Immature natural killer cell (primary cell): Measurements from ENCODE around the gene CRABP2. TPM values are rescaled to one million over a fixed set of nuclear protein-coding genes. Genes with fewer than 3 reads are reported as not detected.

Experiments
- DNase-seq, 3 donors: peaks; one replicate each; pipeline ENCODE4 v3.0.0; 2022; ENCODE audit warnings: mixed read lengths in 1 of 3
- H3K27ac Mint-ChIP-seq, 6 donors: one replicate each; pipeline ENCODE4 v1.8.0; 2020; ENCODE audit warnings: mixed read lengths in 6 of 6, mild to moderate bottlenecking in 5 of 6, inconsistent platforms in 4 of 6, moderate library complexity in 3 of 6
- H3K27me3 Mint-ChIP-seq, 3 donors: one replicate each; pipeline ENCODE4 v1.8.0; 2020 to 2021; ENCODE audit warnings: low read depth in 3 of 3, mild to moderate bottlenecking in 3 of 3, mixed read lengths in 3 of 3, moderate library complexity in 3 of 3, inconsistent platforms in 1 of 3
- H3K36me3 Mint-ChIP-seq, 3 donors: one replicate each; pipeline ENCODE4 v1.8.0; 2020; ENCODE audit warnings: mixed read lengths in 3 of 3, inconsistent platforms in 2 of 3, mild to moderate bottlenecking in 2 of 3
- H3K4me1 Mint-ChIP-seq, 2 donors: one replicate each; pipeline ENCODE4 v1.8.0; 2020; ENCODE audit warnings: inconsistent platforms in 2 of 2, mild to moderate bottlenecking in 2 of 2, mixed read lengths in 2 of 2, moderate library complexity in 1 of 2
- H3K4me3 Mint-ChIP-seq, 5 donors: one replicate each; pipeline ENCODE4 v1.8.0; 2020; ENCODE audit warnings: mild to moderate bottlenecking in 5 of 5, mixed read lengths in 5 of 5, inconsistent platforms in 3 of 5, moderate library complexity in 3 of 5
- H3K9me3 Mint-ChIP-seq, 6 donors: one replicate each; pipeline ENCODE4 v1.8.0; 2020; ENCODE audit warnings: mild to moderate bottlenecking in 6 of 6, mixed read lengths in 6 of 6, inconsistent platforms in 4 of 6, moderate library complexity in 3 of 6
- polyA plus RNA-seq, 3 donors: library from polyadenylated mRNA; unstranded; fragments of 300-500 nt; fragmentation: Illumina TruSeq; gene quantifications; one replicate each; pipeline ENCODE4 v1.2.3, GENCODE V29; 2021

CRABP2 gene
- polyA plus RNA-seq, 3 donors from 2014 or later: not detected

DNA sequence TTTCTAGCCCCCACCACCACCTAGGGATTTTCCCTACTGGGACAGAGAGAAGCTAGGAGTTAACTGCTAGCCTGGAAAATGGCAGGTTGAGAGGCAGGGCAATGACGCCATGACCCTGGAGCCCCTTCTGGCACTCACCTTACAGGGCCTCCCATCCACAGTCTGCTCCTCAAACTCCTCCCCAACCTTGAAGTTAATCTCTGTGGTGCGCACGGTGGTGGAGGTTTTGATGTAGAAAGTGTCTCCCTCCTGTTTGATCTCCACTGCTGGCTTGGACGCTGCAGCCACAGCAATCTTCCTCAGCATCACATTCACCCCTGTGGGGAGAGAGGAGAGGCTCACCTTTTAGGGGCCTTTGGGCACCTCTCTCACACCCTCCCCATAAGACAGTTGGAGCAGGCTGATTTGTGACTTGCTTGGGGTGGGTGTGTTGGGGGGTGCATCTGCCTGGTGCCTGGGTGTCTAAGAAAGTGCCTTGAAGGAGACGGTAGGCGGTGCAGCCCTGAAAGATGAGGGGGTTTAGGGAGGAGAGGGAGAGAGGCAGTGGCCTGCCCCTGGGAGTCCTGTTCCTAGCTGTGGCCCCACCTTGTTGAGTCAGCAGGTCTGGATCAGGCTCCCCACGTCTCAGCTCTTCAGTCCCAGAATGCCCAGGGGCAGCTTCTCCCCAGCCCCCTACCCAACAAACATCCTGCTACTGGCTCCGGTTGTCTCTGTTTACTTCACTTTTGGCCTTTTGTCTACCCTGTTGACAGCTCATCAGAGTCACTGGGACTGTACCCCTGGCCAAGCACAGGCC is 4.4 kb downstream of the CRABP2 start:
- H3K9me3 Mint-ChIP-seq: no peaks in the 10 kb centered on the region

DNA sequence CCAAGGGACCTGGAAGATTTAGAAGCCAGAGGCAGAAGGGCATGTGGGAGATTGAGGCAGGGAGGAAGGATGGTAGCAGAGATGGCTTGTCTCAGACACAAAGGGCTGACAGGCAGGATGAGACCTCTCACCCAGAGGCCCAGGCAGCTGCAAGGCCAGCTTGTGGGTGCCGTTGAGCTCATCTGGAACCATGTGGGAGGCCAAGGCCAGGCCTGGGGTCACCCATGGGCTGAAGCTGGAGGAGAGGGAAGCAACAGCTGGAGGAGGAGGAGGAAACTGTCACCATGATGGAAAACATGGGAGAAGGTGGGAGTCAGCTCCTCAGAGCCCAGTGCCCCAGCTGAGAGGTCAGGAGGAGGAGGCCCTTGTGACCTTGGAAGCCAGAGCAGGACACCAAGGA is 6.4 kb downstream of the CRABP2 start:
- H3K9me3 Mint-ChIP-seq: no peaks in the 10 kb centered on the region
- H3K27me3 Mint-ChIP-seq: peaks cover 9 to 27% (median 18%) of the 10 kb centered on the region in 3 donors
- peaks cover under 1 to 2% of the 10 kb centered on the region in 2 donors for H3K4me1 Mint-ChIP-seq
- no peak overlapping the region for H3K4me3 Mint-ChIP-seq
- H3K36me3 Mint-ChIP-seq: peaks cover 3 to 11% (median 5%) of the 10 kb centered on the region in 3 donors
- no peak for DNase-seq
- no peak overlapping the region for H3K27ac Mint-ChIP-seq

More for the DNA sequence above, 4.4 kb downstream of the CRABP2 start:
- DNase-seq: no peak
- Mint-ChIP-seq H3K36me3 (peaks cover 3 to 11% (median 5%) of the 10 kb centered on the region in 3 donors), H3K27ac (no peak overlapping the region), H3K4me3 (no peak overlapping the region), H3K27me3 (peaks cover 11 to 27% (median 19%) of the 10 kb centered on the region in 3 donors), H3K4me1 (peaks cover 19% of the 10 kb centered on the region in 2 donors)

DNA sequence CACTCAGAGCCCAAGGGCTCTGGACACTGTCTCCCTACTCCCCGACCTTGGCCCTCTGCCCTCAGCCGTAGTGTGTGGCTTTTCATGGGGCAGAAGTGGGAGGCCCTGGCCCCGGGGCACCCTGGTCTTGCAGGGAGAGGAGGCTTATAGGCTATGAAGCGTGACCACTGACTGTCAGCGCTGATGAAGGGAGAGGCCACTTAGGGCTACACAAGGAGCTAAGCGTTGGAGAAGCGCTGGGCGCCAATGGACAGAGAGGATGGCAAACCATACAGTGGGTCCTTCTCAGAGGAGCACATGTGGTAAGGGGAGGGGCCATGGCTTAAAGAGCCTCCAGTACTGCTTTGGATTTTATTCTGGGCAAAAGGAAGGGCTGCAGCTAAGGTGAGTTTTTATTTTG is 7.9 kb downstream of the CRABP2 start:
- no peak overlapping the region for H3K4me3 Mint-ChIP-seq
- no peak overlapping the region for H3K27ac Mint-ChIP-seq
- DNase-seq: no peak
- H3K4me1 Mint-ChIP-seq: peaks cover 0 to 1% of the 10 kb centered on the region in 2 donors
- H3K36me3 Mint-ChIP-seq: peaks cover 3 to 11% (median 5%) of the 10 kb centered on the region in 3 donors
- peaks cover 5 to 26% (median 15%) of the 10 kb centered on the region in 3 donors for H3K27me3 Mint-ChIP-seq
- H3K9me3 Mint-ChIP-seq: no peaks in the 10 kb centered on the region

DNA sequence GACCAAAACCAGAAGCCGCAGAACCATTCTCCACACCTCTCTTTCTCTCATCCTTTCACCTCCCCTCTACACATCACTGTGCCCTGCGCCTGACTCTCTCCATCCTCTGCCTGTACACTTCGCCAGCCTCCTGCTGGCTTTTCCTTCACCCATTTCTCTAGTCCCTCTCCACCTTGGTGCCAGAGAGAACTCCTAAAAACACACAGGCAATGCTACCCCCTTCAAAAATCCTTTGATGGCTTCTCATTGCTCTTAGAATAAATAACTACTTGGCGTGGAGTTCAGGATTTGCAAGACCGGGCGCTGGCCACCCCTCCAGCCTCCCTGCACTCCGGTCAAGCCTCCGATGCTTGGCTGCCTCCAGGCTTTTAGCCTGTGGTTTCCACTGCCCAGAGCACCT is 8.6 kb downstream of the CRABP2 start:
- Mint-ChIP-seq H3K27me3 (peaks cover 10 to 26% (median 15%) of the 10 kb centered on the region in 3 donors), H3K4me3 (peak overlapping the region in 1 of 5 donors; percentile 61), H3K9me3 (no peaks in the 10 kb centered on the region), H3K4me1 (peaks cover 0 to 1% of the 10 kb centered on the region in 2 donors), H3K36me3 (peaks cover 3 to 11% (median 5%) of the 10 kb centered on the region in 3 donors), H3K27ac (no peak overlapping the region)
- DNase-seq: no peak

DNA sequence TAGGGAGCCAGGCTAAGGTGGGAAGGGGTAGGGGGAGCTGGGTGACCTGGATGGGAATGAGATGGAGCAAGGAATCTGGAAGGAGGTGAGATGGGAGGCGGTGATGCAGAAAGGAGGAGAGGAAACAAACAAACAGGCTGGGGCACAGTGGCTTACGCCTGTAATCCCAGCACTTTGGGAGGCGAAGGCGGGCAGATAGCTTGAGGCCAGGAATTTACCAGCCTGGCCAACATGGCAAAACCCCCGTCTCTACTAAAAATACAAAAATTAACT is 10.8 kb downstream of the CRABP2 start:
- DNase-seq: no peak
- Mint-ChIP-seq H3K4me3 (no peak overlapping the region), H3K27me3 (peaks cover 12 to 33% (median 18%) of the 10 kb centered on the region in 3 donors), H3K9me3 (no peaks in the 10 kb centered on the region), H3K36me3 (peaks cover 3 to 8% (median 5%) of the 10 kb centered on the region in 3 donors), H3K4me1 (peaks cover 0 to 1% of the 10 kb centered on the region in 2 donors), H3K27ac (no peak overlapping the region)

DNA sequence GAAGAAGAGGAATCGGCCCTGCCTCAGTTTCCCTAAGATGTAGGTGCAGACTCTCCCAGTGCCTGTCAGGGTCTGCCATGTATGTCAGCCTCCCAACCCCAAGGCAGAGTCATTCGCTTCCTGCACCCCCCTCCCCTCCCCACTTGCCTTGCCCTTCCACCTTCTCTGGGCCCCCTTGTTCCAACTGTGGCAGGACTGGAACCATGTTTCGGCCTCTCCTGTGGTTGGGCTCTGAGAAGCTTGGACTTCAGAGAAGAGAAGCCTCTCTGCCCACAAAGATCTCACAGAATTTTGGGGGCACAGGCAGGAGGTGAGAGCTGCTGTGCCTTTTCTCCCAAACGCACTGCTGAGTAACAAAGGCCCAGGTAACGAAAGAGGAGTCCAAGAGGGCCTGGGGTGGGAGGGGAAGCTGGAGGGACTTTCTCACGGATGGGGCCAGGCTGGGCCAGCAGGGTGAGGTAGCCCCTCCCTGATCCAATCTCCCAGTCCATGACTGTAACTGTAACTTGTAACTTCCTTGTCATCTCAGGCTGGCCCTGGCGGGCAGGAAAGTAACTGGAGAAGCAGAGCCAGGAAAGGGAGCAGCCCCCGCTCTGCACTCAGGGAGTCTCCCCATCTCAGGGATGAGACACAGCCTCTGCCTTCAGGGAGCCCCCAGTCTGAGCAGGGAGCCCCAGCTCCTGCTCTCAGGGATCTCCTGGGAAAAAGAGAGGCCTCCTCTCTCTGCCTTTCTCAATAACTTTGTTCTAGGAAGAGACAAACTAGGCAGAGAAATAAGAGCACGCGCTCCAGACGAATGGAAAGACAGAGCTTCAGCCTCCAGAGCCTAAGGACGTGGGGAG is 11.3 kb downstream of the CRABP2 start:
- Mint-ChIP-seq H3K27me3 (peaks cover 14 to 34% (median 21%) of the 10 kb centered on the region in 3 donors), H3K27ac (no peak overlapping the region), H3K36me3 (peaks cover 3 to 8% (median 5%) of the 10 kb centered on the region in 3 donors), H3K9me3 (no peaks in the 10 kb centered on the region), H3K4me1 (peaks cover 0 to 3% of the 10 kb centered on the region in 2 donors), H3K4me3 (no peak overlapping the region)
- no peak for DNase-seq

DNA sequence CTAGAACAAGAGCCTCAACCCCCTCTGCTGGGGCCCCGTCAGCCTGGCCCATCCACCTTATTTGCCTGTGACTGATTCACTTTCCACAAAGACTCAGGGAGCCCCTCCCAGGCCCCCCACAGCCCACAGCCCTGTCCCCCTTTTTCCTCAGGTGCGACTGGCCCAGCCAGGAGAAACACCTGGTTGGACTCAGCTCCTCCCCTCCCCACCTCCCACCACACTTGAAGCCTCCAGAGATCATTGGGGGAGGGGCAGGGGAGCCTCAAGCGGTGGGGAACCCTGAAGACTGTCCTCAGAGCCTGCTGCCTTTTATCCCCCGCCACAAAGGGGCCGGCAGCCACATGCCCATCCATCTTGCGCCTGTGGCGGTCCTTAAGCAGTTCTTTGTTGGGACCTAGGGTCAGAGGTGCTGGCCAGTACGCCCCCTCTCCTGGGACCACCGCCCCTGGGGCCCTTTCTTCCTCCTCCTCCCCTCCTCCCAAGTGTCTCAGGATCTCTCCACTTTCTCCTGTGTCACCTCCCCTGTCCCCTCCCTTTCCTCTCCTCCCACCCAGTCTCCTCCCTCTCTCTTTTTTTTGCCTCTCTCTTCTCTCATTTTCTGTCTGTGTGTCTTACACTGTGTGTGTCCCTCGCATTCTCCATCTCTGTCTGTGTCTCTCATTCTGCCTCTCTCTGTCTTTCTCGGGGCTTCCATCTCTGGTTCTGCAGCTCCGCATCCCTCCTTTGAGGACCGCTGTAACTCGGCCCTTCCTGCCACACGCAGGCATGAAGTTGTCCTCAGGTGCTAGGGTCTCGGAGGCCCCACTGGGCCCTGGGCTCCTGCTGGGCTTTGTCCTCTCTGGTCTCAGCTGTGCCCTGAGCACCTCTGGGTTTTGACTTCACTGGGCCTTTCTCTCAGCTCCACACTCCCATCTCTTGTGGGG is 12.2 kb downstream of the CRABP2 start:
- H3K4me3 Mint-ChIP-seq: no peak overlapping the region
- peaks cover 0 to 5% (median 3%) of the 10 kb centered on the region in 3 donors for H3K36me3 Mint-ChIP-seq
- peaks cover 14 to 34% (median 22%) of the 10 kb centered on the region in 3 donors for H3K27me3 Mint-ChIP-seq
- DNase-seq: no peak
- no peaks in the 10 kb centered on the region for H3K9me3 Mint-ChIP-seq
- H3K27ac Mint-ChIP-seq: no peak overlapping the region
- peaks cover 0 to 3% of the 10 kb centered on the region in 2 donors for H3K4me1 Mint-ChIP-seq

DNA sequence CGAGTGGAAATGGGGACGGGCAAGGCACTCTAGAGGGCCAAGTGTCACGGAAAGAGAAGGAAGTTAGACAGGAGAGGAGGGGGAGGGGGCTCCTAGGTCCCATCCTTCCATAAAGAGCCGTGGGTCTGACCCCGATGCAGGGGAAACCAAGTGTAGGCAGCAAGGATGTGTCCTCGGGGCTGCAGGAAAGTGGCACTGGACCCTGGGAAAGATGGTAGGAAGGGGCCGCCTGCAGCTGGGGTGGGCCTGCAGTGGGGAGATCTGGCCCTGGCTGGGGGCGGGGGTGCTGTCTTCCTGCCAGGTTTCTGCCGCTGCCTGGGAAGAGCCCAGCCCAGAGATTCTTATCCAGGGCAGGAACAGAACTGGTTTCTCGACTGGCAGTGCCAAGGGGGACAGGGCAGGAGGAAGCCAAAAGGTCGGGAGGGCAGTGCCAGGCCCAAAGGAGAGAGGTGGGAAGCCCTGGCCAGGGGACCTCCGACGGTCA is 12.9 kb downstream of the CRABP2 start:
- Mint-ChIP-seq H3K36me3 (peaks cover 0 to 5% (median 3%) of the 10 kb centered on the region in 3 donors), H3K4me3 (no peak overlapping the region), H3K4me1 (peaks cover 0 to 3% of the 10 kb centered on the region in 2 donors), H3K9me3 (no peaks in the 10 kb centered on the region), H3K27me3 (peaks cover 16 to 28% (median 22%) of the 10 kb centered on the region in 3 donors), H3K27ac (no peak overlapping the region)
- DNase-seq: no peak

DNA sequence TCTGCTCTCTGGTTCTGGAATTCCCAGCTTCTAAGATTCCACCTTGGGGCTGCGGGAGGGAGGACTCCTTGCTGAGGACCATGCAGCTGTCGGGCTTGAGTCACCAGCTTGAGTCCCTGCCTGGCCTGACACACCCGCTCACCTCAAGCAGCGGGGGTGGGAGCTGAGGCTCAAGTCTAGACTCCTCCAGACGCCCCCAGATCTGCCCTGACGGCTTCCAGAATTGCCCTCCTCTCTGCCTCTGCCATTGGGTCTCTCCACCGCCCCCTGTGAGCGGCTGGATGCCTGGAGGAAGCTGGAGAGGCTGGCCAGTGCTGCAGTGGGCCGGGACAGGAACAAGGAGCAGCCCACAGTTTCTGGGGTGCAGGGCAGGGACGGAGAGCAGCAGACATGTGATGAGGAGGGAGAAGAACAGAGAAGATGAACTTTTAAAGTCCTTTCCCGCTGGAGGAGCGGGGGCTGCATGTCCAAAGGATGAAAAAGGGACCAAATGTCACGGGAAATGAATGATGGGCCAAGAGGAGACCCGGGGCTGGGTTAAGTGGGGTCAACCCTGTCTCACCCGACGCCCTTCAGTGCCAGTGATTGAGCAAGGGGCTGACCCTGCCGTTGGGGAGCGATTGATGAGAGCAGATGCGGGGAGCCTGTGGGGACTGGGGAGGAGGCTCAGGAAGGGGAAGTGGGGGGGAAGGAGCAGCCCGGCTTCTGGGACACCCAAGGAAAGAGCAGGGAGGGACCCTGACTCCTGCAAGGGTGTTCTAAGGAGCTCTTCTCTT is 13.5 kb downstream of the CRABP2 start:
- no peak overlapping the region for H3K4me3 Mint-ChIP-seq
- H3K4me1 Mint-ChIP-seq: peaks cover 0 to 3% of the 10 kb centered on the region in 2 donors
- H3K9me3 Mint-ChIP-seq: no peaks in the 10 kb centered on the region
- peaks cover 16 to 24% (median 22%) of the 10 kb centered on the region in 3 donors for H3K27me3 Mint-ChIP-seq
- no peak overlapping the region for H3K27ac Mint-ChIP-seq
- DNase-seq: no peak
- peaks cover 0 to 3% (median 3%) of the 10 kb centered on the region in 3 donors for H3K36me3 Mint-ChIP-seq

DNA sequence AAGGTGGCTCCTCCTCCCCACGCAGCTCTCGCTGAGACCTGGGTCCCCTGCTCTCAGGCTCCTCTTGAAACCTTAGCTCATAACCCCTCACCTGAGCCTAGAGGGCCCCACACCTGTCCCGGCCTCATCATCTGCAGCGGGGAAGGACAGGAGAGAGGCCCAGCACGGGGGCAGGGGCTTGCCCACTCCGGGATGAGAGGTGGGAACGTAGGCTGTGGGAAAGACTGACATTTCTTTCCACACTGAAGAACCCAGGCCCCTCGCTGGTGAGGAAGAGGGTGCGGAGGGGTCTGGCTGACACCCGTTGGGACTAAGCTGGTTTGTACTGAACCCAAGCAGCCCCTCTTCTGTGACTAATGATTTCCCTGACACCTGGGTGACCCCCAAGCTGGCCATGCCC is 14.2 kb downstream of the CRABP2 start:
- Mint-ChIP-seq H3K9me3 (no peaks in the 10 kb centered on the region), H3K27me3 (peaks cover 16 to 21% (median 17%) of the 10 kb centered on the region in 3 donors), H3K4me1 (peaks cover 0 to 3% of the 10 kb centered on the region in 2 donors), H3K4me3 (no peak overlapping the region), H3K27ac (no peak overlapping the region), H3K36me3 (no peaks in the 10 kb centered on the region)
- no peak for DNase-seq

DNA sequence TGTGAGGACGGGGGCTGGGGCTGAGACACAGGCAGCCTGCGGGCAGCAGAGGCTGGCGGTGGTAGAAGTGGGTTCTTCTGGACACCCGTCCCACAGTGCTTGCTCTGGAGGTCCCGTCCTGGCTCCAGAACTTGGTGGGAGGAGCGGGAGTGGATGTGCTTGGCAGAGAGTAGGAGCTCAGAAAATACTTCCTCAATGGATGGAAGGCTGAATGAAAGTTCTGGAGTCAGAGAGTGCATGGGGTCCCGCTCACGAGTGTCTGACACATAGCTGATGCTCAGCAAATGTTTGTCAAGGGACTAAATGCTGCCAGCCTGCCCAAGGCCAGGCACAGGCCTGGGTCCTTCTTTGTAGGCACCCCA is 14.7 kb downstream of the CRABP2 start:
- DNase-seq: no peak
- H3K9me3 Mint-ChIP-seq: no peaks in the 10 kb centered on the region
- peaks cover 0 to 3% of the 10 kb centered on the region in 2 donors for H3K4me1 Mint-ChIP-seq
- H3K27ac Mint-ChIP-seq: no peak overlapping the region
- no peaks in the 10 kb centered on the region for H3K36me3 Mint-ChIP-seq
- no peak overlapping the region for H3K4me3 Mint-ChIP-seq
- peaks cover 16 to 23% (median 17%) of the 10 kb centered on the region in 3 donors for H3K27me3 Mint-ChIP-seq

DNA sequence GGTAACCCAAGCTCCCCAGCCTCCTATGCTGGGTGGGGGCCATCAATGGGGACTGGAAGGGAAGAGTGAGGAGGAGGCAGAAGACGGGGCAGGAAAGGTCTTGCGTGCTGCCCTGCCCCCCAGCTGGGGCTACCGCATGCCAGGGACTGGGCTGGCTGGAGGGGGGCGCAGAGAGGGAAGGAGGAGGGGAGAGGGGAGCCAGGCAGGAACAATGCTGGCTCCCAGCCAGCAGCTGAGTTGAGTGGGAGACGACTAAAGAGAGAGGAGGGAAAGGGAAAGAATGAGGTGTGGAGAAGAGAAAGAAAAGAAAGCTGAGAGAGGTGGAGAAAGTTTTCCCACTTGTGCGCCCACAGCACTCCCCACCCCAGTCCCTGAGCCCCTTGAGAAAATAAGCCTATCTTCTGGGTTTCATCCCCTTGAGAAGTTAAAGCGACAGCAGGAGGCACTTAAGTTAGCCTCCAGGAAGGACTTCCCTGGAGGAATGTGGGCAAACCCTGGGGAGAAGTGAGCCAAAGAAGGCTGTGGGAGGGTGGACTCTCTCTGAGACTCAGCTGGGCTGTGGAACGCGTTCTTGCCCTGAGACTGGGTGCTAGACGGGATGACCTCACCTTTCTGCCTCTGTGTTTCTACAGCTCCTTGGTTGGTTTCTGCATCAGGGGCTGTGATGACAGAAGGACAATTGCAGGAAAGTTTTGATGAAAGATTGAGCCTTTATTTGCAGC is 15.3 kb downstream of the CRABP2 start:
- Mint-ChIP-seq H3K4me1 (peaks cover 0 to 3% of the 10 kb centered on the region in 2 donors), H3K27ac (no peak overlapping the region), H3K4me3 (no peak overlapping the region), H3K9me3 (no peaks in the 10 kb centered on the region), H3K36me3 (no peaks in the 10 kb centered on the region), H3K27me3 (peaks cover 17 to 26% (median 19%) of the 10 kb centered on the region in 3 donors)
- DNase-seq: no peak
